Lung (tissue), 12 donors: ENCODE data around the gene CDC42BPB. TPM values are rescaled to one million over a fixed set of nuclear protein-coding genes. Genes with fewer than 3 reads are reported as not detected.

Source experiments
- ATAC-seq: fragments of 200-7000 bp; cut with Tn5 transposase; one replicate; pipeline ENCODE4 v1.9.1; 2020; ENCODE audit warnings: moderate number of reproducible peaks; ENCODE audit not compliant: insufficient read depth, low FRiP score
- DNase-seq, 3 donors: peaks; one replicate each; pipeline ENCODE4 v3.0.0-alpha.2; 2013 to 2017
- H3K27ac ChIP-seq, 2 donors: one replicate each; pipeline ENCODE4 v1.5.1; 2013; ENCODE audit warnings: mild to moderate bottlenecking in 2 of 2, moderate library complexity in 2 of 2, control low read depth in 1 of 2, inconsistent platforms in 1 of 2, low read depth in 1 of 2, low read length in 1 of 2
- H3K27me3 ChIP-seq, 3 donors: one replicate each; pipeline ENCODE4 v1.5.1; 2013; ENCODE audit warnings: low read length in 2 of 3; ENCODE audit not compliant: control insufficient read depth in 3 of 3, insufficient read depth in 3 of 3
- H3K36me3 ChIP-seq, 4 donors: one replicate each; pipeline ENCODE4 v1.5.1; 2013; ENCODE audit warnings: low read length in 4 of 4, mild to moderate bottlenecking in 1 of 4, moderate library complexity in 1 of 4; ENCODE audit not compliant: control insufficient read depth in 4 of 4, insufficient read depth in 4 of 4
- H3K4me1 ChIP-seq, 5 donors: one replicate each; pipeline ENCODE4 v1.5.1; 2013; ENCODE audit warnings: low read length in 5 of 5, mild to moderate bottlenecking in 2 of 5, moderate library complexity in 1 of 5; ENCODE audit not compliant: control insufficient read depth in 5 of 5, insufficient read depth in 5 of 5
- H3K4me3 ChIP-seq: one replicate; pipeline ENCODE4 v1.5.1; 2013; ENCODE audit warnings: mild to moderate bottlenecking, control low read depth, moderate library complexity
- H3K9ac ChIP-seq, 2 donors: one replicate each; pipeline ENCODE4 v1.5.1; 2013; ENCODE audit warnings: low read length in 2 of 2, control low read depth in 1 of 2; ENCODE audit not compliant: insufficient read depth in 1 of 2
- H3K9me3 ChIP-seq, 4 donors: one replicate each; pipeline ENCODE4 v1.5.1; 2013; ENCODE audit warnings: low read length in 3 of 4, mild to moderate bottlenecking in 1 of 4, moderate library complexity in 1 of 4; ENCODE audit not compliant: control insufficient read depth in 4 of 4, insufficient read depth in 3 of 4
- WGBS, 2 donors: extraction: QIAGEN DNeasy Blood & Tissue Kit; methylation state at CpG; one replicate each; pipeline ENCODE4 v1.1.7; 2013; 5-methylcytosine and 5-hydroxymethylcytosine counted together
- polyA plus RNA-seq, 2 donors: library from polyadenylated mRNA; stranded (reverse); fragments of 200-250 nt; gene quantifications; one replicate each; pipeline ENCODE4 v1.2.1, GENCODE V29; 2013
- total RNA-seq, 2 donors: library from RNA; depleted of rRNA in 1 of 2; stranded (reverse); fragments of >200 nt in 1 of 2; gene quantifications; one replicate each; pipeline ENCODE4 v1.2.1, GENCODE V29; 2014 to 2021
- TF ChIP-seq, protein P1 (sequence below): IDR thresholded peaks from 2 replicates; pipeline ENCODE4 v1.5.1; 2012; ENCODE audit warnings: mild to moderate bottlenecking; ENCODE audit errors: control extremely low read depth, extremely low read depth
- donor health status: control.
- donor health status: control.
- donor health status: Bipolar disorder and iron deficiency.
- donor health status: healthy.
- donor health status: DM: yes; HTN: yes; CAD: no.

The CDC42BPB gene
- total and polyA plus RNA-seq, 4 donors: 39.3 to 97.9 (median 66.6) TPM

GRCh38 chr14:102947321-102948103 is 109.8 kb downstream of the CDC42BPB start:
- DNase-seq: no peak
- no peak overlapping the region for H3K9ac ChIP-seq
- 89 to 95% methylated on average over 27 of the region's 27 CpGs for WGBS, 2 donors

GRCh38 chr14:102945346-102946130 is 111.8 kb downstream of the CDC42BPB start:
- ATAC-seq: no peak

More at GRCh38 chr14:102947321-102948103, 109.8 kb downstream of the CDC42BPB start:
- Histone ChIP-seq H3K4me3 (no peak overlapping the region), H3K4me1 (peaks cover 0 to 8% (median 0%) of the 10 kb centered on the region in 5 donors), H3K27me3 (no peaks in the 10 kb centered on the region), H3K27ac (no peak overlapping the region), H3K9me3 (no peaks in the 10 kb centered on the region), H3K36me3 (peaks cover 28 to 73% (median 48%) of the 10 kb centered on the region in 4 donors)
- ATAC-seq: no peak
- TF ChIP-seq, protein P1, sequence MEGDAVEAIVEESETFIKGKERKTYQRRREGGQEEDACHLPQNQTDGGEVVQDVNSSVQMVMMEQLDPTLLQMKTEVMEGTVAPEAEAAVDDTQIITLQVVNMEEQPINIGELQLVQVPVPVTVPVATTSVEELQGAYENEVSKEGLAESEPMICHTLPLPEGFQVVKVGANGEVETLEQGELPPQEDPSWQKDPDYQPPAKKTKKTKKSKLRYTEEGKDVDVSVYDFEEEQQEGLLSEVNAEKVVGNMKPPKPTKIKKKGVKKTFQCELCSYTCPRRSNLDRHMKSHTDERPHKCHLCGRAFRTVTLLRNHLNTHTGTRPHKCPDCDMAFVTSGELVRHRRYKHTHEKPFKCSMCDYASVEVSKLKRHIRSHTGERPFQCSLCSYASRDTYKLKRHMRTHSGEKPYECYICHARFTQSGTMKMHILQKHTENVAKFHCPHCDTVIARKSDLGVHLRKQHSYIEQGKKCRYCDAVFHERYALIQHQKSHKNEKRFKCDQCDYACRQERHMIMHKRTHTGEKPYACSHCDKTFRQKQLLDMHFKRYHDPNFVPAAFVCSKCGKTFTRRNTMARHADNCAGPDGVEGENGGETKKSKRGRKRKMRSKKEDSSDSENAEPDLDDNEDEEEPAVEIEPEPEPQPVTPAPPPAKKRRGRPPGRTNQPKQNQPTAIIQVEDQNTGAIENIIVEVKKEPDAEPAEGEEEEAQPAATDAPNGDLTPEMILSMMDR: no peak

GRCh38 chr14:102944448-102945330 is 112.7 kb downstream of the CDC42BPB start:
- peaks cover 0 to 12% (median 5%) of the 10 kb centered on the region in 5 donors for H3K4me1 ChIP-seq
- 93 to 95% methylated on average over 36 of the region's 36 CpGs for WGBS, 2 donors
- no peak overlapping the region for H3K27ac ChIP-seq
- H3K27me3 ChIP-seq: no peaks in the 10 kb centered on the region
- H3K36me3 ChIP-seq: peaks cover 17 to 73% (median 47%) of the 10 kb centered on the region in 4 donors
- no peak overlapping the region for H3K4me3 ChIP-seq
- TF ChIP-seq, protein P1: no peak
- H3K9me3 ChIP-seq: no peaks in the 10 kb centered on the region
- no peak overlapping the region for H3K9ac ChIP-seq
- ATAC-seq: no peak
- DNase-seq: no peak

More at GRCh38 chr14:102945346-102946130, 111.8 kb downstream of the CDC42BPB start:
- TF ChIP-seq, protein P1: no peak
- H3K9me3 ChIP-seq: no peaks in the 10 kb centered on the region
- H3K4me3 ChIP-seq: no peak overlapping the region
- peaks cover 20 to 76% (median 46%) of the 10 kb centered on the region in 4 donors for H3K36me3 ChIP-seq
- no peak overlapping the region for H3K27ac ChIP-seq
- DNase-seq: no peak
- no peak overlapping the region for H3K9ac ChIP-seq
- 91 to 96% methylated on average over 29 of the region's 29 CpGs for WGBS, 2 donors
- peaks cover 0 to 12% (median 6%) of the 10 kb centered on the region in 5 donors for H3K4me1 ChIP-seq
- no peaks in the 10 kb centered on the region for H3K27me3 ChIP-seq
